Neural cell (in vitro differentiated cells): ENCODE measurements around the gene SLC4A4.

Source experiments
- EZH2 ChIP-seq: fragments of 200-600, 300-800 bp; shearing (Covaris generic), sonication (generic); IDR thresholded peaks from 2 replicates; pipeline ENCODE4 v1.6.1; 2014; ENCODE audit warnings: antibody characterized with exemption, low read length, borderline replicate concordance, mild to moderate bottlenecking; ENCODE audit not compliant: insufficient read depth, poor library complexity, severe bottlenecking
- MXI1 ChIP-seq: fragments of 450-650 bp; conservative IDR thresholded peaks from 2 replicates; pipeline ENCODE4 v1.6.1; 2014; ENCODE audit warnings: antibody characterized with exemption, mild to moderate bottlenecking; ENCODE audit not compliant: poor library complexity, severe bottlenecking
- POLR2AphosphoS5 ChIP-seq: IDR thresholded peaks from 2 replicates; pipeline ENCODE4 v1.6.1; 2012
- TAF1 ChIP-seq: IDR thresholded peaks from 2 replicates; pipeline ENCODE4 v1.6.1; 2012; ENCODE audit warnings: low read depth
- TF ChIP-seq, protein P1 (sequence below): fragments of 450-650 bp; IDR thresholded peaks from 2 replicates; pipeline ENCODE4 v1.5.1; 2014; ENCODE audit warnings: antibody characterized with exemption, mild to moderate bottlenecking, moderate library complexity; ENCODE audit not compliant: poor library complexity, severe bottlenecking
- TF ChIP-seq, protein P2 (sequence below): IDR thresholded peaks from 2 replicates; pipeline ENCODE4 v1.6.1; 2012; ENCODE audit warnings: borderline replicate concordance

DNA sequence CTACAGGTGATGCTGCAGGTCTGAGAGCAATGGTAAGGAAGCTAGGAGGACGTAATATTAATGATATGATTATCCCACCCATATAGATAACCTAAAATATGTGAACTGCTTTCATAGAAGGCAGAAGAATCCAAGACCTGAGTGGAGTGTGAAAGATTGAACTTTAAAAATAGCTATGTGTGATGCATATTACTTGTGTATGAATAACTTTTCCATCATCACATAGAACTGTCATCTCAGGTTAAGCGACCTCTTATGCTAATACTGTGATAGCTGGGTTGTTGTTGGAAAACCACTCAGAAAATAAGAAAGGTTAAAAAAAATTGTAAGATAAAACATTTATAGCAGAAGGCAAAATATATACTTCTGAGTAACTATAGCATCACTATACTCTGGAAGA is 90.3 kb downstream of the SLC4A4 start:
- TF ChIP-seq MXI1 (no peak), TAF1 (no peak), EZH2 (no peak), POLR2AphosphoS5 (no peak)
- TF ChIP-seq, protein P1, sequence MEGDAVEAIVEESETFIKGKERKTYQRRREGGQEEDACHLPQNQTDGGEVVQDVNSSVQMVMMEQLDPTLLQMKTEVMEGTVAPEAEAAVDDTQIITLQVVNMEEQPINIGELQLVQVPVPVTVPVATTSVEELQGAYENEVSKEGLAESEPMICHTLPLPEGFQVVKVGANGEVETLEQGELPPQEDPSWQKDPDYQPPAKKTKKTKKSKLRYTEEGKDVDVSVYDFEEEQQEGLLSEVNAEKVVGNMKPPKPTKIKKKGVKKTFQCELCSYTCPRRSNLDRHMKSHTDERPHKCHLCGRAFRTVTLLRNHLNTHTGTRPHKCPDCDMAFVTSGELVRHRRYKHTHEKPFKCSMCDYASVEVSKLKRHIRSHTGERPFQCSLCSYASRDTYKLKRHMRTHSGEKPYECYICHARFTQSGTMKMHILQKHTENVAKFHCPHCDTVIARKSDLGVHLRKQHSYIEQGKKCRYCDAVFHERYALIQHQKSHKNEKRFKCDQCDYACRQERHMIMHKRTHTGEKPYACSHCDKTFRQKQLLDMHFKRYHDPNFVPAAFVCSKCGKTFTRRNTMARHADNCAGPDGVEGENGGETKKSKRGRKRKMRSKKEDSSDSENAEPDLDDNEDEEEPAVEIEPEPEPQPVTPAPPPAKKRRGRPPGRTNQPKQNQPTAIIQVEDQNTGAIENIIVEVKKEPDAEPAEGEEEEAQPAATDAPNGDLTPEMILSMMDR, result no peak
- TF ChIP-seq, protein P2, sequence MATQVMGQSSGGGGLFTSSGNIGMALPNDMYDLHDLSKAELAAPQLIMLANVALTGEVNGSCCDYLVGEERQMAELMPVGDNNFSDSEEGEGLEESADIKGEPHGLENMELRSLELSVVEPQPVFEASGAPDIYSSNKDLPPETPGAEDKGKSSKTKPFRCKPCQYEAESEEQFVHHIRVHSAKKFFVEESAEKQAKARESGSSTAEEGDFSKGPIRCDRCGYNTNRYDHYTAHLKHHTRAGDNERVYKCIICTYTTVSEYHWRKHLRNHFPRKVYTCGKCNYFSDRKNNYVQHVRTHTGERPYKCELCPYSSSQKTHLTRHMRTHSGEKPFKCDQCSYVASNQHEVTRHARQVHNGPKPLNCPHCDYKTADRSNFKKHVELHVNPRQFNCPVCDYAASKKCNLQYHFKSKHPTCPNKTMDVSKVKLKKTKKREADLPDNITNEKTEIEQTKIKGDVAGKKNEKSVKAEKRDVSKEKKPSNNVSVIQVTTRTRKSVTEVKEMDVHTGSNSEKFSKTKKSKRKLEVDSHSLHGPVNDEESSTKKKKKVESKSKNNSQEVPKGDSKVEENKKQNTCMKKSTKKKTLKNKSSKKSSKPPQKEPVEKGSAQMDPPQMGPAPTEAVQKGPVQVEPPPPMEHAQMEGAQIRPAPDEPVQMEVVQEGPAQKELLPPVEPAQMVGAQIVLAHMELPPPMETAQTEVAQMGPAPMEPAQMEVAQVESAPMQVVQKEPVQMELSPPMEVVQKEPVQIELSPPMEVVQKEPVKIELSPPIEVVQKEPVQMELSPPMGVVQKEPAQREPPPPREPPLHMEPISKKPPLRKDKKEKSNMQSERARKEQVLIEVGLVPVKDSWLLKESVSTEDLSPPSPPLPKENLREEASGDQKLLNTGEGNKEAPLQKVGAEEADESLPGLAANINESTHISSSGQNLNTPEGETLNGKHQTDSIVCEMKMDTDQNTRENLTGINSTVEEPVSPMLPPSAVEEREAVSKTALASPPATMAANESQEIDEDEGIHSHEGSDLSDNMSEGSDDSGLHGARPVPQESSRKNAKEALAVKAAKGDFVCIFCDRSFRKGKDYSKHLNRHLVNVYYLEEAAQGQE, result no peak
